Natural killer cell (primary cell): ENCODE measurements around the gene UBA7. TPM values are rescaled to one million over a fixed set of nuclear protein-coding genes. Genes with fewer than 3 reads are reported as not detected.

Experiments
- ATAC-seq, 3 donors: fragments of 150-1000 bp in 2 of 3; fragments of 200-7000 bp in 1 of 3; cut with Tn5 transposase; 1 replicate in 1 of 3; 2 replicates in 2 of 3; pipeline ENCODE4 v1.10.0; 2021; ENCODE audit warnings: mild to moderate bottlenecking in 2 of 3, moderate library complexity in 2 of 3
- DNase-seq, 2 donors: peaks; one replicate each; pipeline versions ENCODE4 v3.0.0 to v3.0.0-alpha.2; 2013 to 2021; ENCODE audit warnings: mixed read lengths in 1 of 2
- H3K27ac ChIP-seq: one replicate; pipeline ENCODE4 v1.5.1; 2013; ENCODE audit warnings: mild to moderate bottlenecking, low read length
- H3K27me3 ChIP-seq: one replicate; pipeline ENCODE4 v1.6.1; 2013; ENCODE audit warnings: low read length; ENCODE audit not compliant: control insufficient read depth, insufficient read depth
- H3K36me3 ChIP-seq: one replicate; pipeline ENCODE4 v1.6.1; 2013; ENCODE audit warnings: low read length; ENCODE audit not compliant: control insufficient read depth, insufficient read depth
- H3K4me1 ChIP-seq: one replicate; pipeline ENCODE4 v1.6.1; 2013; ENCODE audit warnings: low read length; ENCODE audit not compliant: control insufficient read depth, insufficient read depth
- H3K4me3 ChIP-seq: one replicate; pipeline ENCODE4 v1.5.1; 2013; ENCODE audit warnings: low read length
- H3K9me3 ChIP-seq: one replicate; pipeline ENCODE4 v1.6.1; 2013; ENCODE audit warnings: low read length; ENCODE audit not compliant: control insufficient read depth, insufficient read depth
- H3K27ac Mint-ChIP-seq, 2 donors: one replicate each; pipeline ENCODE4 v1.8.0; 2022; ENCODE audit warnings: mild to moderate bottlenecking in 2 of 2, mixed read lengths in 2 of 2, moderate library complexity in 1 of 2
- H3K27me3 Mint-ChIP-seq, 2 donors: one replicate each; pipeline ENCODE4 v1.8.0; 2022; ENCODE audit warnings: low read depth in 2 of 2, mixed read lengths in 2 of 2
- H3K36me3 Mint-ChIP-seq: one replicate; pipeline ENCODE4 v1.8.0; 2022; ENCODE audit warnings: mixed read lengths
- H3K4me1 Mint-ChIP-seq, 2 donors: one replicate each; pipeline ENCODE4 v1.8.0; 2022; ENCODE audit warnings: mixed read lengths in 2 of 2
- H3K4me3 Mint-ChIP-seq: one replicate; pipeline ENCODE4 v1.8.0; 2022; ENCODE audit warnings: mild to moderate bottlenecking, moderate library complexity, mixed read lengths
- H3K9me3 Mint-ChIP-seq, 2 donors: one replicate each; pipeline ENCODE4 v1.8.0; 2022; ENCODE audit warnings: mixed read lengths in 2 of 2
- CTCF ChIP-seq: fragments of 200-600 bp; IDR thresholded peaks from one replicate; pipeline ENCODE4 v1.8.0; 2022; ENCODE audit warnings: antibody characterized with exemption
- WGBS: methylation state at CpG from one replicate; pipeline ENCODE4 v1.1.7; 2013; ENCODE audit warnings: missing lambda C conversion rate; ENCODE audit not compliant: insufficient coverage; 5-methylcytosine and 5-hydroxymethylcytosine counted together
- intact Hi-C: fragments of 100-400 bp; cut with micrococcal nuclease; formaldehyde crosslinking; loops from one replicate; pipeline ENCODE4 v1.14.2; 2022
- total RNA-seq, 4 donors: library from RNA; stranded (reverse); fragments of 120-200 nt in 1 of 4; gene quantifications; one replicate each; pipeline versions ENCODE4 v1.2.3 to v1.2.4, GENCODE V29; 2013 to 2022

UBA7 gene
- total RNA-seq, 3 donors from 2014 or later (not counting 1 experiment from before 2014, with no cell fraction given): 283 to 358 (median 336) TPM

DNA sequence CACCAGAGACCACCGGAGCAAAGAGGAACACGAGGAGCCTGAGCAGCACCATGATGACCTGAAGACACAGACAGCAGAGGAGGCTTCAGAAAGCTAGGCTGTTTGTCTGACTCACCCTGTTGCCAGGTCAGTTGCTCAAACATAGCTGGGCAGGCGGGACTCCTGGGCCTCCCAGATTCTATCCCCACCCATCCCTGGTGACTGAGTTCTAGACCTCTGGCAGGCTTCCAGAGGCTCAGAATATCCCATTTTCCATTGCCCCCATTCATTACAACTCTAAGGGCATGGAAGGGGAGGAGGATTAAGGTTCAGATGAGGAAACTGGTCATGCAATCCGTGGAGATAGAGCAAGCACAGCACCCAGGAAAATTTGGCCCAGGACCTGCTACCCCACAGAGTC is 14.0 kb downstream of the UBA7 start, which contains the start of gene CDHR4:
CDHR4 (minus strand) TSS at position 113 of the 400 bp plus-strand sequence; CDS start at position 52, 61 bp downstream.
- no peaks in the 10 kb centered on the region for H3K9me3 ChIP-seq
- Mint-ChIP-seq H3K4me1 (peaks cover 9 to 18% of the 10 kb centered on the region in 2 donors), H3K27me3 (peaks cover 12 to 14% of the 10 kb centered on the region in 2 donors), H3K27ac (no peak within 1 kb of the TSS), H3K4me3 (no peak within 1 kb of the TSS), H3K9me3 (no peaks in the 10 kb centered on the region), H3K36me3 (no peaks in the 10 kb centered on the region)
- 70% methylated on average over 4 of the region's 4 CpGs for WGBS
- no peak for TF ChIP-seq CTCF
- no peak within 1 kb of the TSS for H3K27ac ChIP-seq
- no peaks in the 10 kb centered on the region for H3K36me3 ChIP-seq
- peaks cover 23% of the 10 kb centered on the region for H3K4me1 ChIP-seq
- H3K27me3 ChIP-seq: no peaks in the 10 kb centered on the region
- DNase-seq (no peak), ATAC-seq (no peak)
- no peak within 1 kb of the TSS for H3K4me3 ChIP-seq
- intact Hi-C loops: loop anchor here (5.0 kb wide), 1 partner anchor 293 kb away; no protein-coding TSS in a partner anchor

- no peak for ATAC-seq
- TF ChIP-seq CTCF: no peak
Observed at GRCh38 chr3:49799105-49799504, 14.6 kb downstream of the UBA7 start.

GRCh38 chr3:49794926-49795905 is 18.5 kb downstream of the UBA7 start:
- no peaks in the 10 kb centered on the region for H3K4me1 ChIP-seq
- H3K9me3 ChIP-seq: no peaks in the 10 kb centered on the region
- H3K27ac ChIP-seq: no peak overlapping the region
- DNase-seq (no peak), ATAC-seq (no peak)
- Mint-ChIP-seq H3K9me3 (no peaks in the 10 kb centered on the region), H3K4me3 (no peak overlapping the region), H3K4me1 (no peaks in the 10 kb centered on the region), H3K27ac (no peak overlapping the region), H3K27me3 (peaks cover 0 to 3% of the 10 kb centered on the region in 2 donors), H3K36me3 (no peaks in the 10 kb centered on the region)
- WGBS: 96% methylated on average over 24 of the region's 24 CpGs
- no peak overlapping the region for H3K4me3 ChIP-seq
- no peaks in the 10 kb centered on the region for H3K27me3 ChIP-seq
- no peak for TF ChIP-seq CTCF
- no peaks in the 10 kb centered on the region for H3K36me3 ChIP-seq
- intact Hi-C loops: no loop called here

More at GRCh38 chr3:49799105-49799504, 14.6 kb downstream of the UBA7 start:
- Histone ChIP-seq H3K36me3 (no peaks in the 10 kb centered on the region), H3K4me3 (no peak overlapping the region), H3K9me3 (no peaks in the 10 kb centered on the region), H3K27me3 (no peaks in the 10 kb centered on the region), H3K27ac (no peak overlapping the region), H3K4me1 (peaks cover 16% of the 10 kb centered on the region)
- WGBS: 30% methylated on average over 1 of the region's 1 CpG
- H3K4me1 Mint-ChIP-seq: peaks cover 9 to 15% of the 10 kb centered on the region in 2 donors
- H3K4me3 Mint-ChIP-seq: no peak overlapping the region
- DNase-seq: no peak
- H3K9me3 Mint-ChIP-seq: no peaks in the 10 kb centered on the region
- intact Hi-C loops: no loop called here
- peaks cover 12 to 14% of the 10 kb centered on the region in 2 donors for H3K27me3 Mint-ChIP-seq
- no peak overlapping the region for H3K27ac Mint-ChIP-seq
- no peaks in the 10 kb centered on the region for H3K36me3 Mint-ChIP-seq
